ENCODE results near the gene TMEM204. TPM values are rescaled to one million over a fixed set of nuclear protein-coding genes. Genes with fewer than 3 reads are reported as not detected.
A peak's percentile ranks its signal among the peaks of the same experiment; 100 is the strongest.

TMEM204 gene
- total RNA-seq, 1 donor from 2014 or later, result 19.8 TPM

- intact Hi-C loops (cut with DNase I), result loop anchor here (5.0 to 10.0 kb wide), 2 partner anchors 70 to 118 kb away; partner anchors contain the start of genes CRAMP1 and IFT140
- DNase-seq (ENCODE audit: low spot score), result no peak
Observed at GRCh38 chr16:1497014-1497598, 36.4 kb upstream of the TMEM204 start.

- intact Hi-C loops (cut with DNase I), result loop anchor here (5.0 to 10.0 kb wide), 2 partner anchors 68 to 116 kb away; partner anchors contain the start of genes CRAMP1 and IFT140
- no peak for DNase-seq (ENCODE audit: low spot score)
Observed at GRCh38 chr16:1498899-1499676, 34.4 kb upstream of the TMEM204 start.

GRCh38 chr16:1499756-1500464, 33.6 kb upstream of the TMEM204 start:
- no peak for DNase-seq (ENCODE audit: low spot score)
- intact Hi-C loops (cut with DNase I), result loop anchor here (5.0 to 10.0 kb wide), 2 partner anchors 67 to 115 kb away; partner anchors contain the start of genes CRAMP1 and IFT140

GRCh38 chr16:1500465-1501150, 32.9 kb upstream of the TMEM204 start:
- no peak for DNase-seq (ENCODE audit: low spot score)

GRCh38 chr16:1501630-1502029, 31.8 kb upstream of the TMEM204 start:
- no peak for DNase-seq (ENCODE audit: low spot score)

More at GRCh38 chr16:1500465-1501150, 32.9 kb upstream of the TMEM204 start:
- intact Hi-C loops (cut with DNase I), result no loop called here

GRCh38 chr16:1502092-1503004, 31.1 kb upstream of the TMEM204 start:
- no peak for DNase-seq (ENCODE audit: low spot score)
- intact Hi-C loops (cut with DNase I), result no loop called here

More at GRCh38 chr16:1501630-1502029, 31.8 kb upstream of the TMEM204 start:
- intact Hi-C loops (cut with DNase I), result no loop called here

- intact Hi-C loops (cut with DNase I), result no loop called here
- DNase-seq (ENCODE audit: low spot score), result no peak
Observed at GRCh38 chr16:1503110-1503955, 30.1 kb upstream of the TMEM204 start.

- intact Hi-C loops (cut with DNase I), result loop anchor here (5.0 kb wide), 1 partner anchor 47 kb away; no protein-coding TSS in a partner anchor
- DNase-seq (ENCODE audit: low spot score), result no peak
Observed at GRCh38 chr16:1505073-1505844, 28.2 kb upstream of the TMEM204 start.

GRCh38 chr16:1505912-1506311, 27.6 kb upstream of the TMEM204 start:
- intact Hi-C loops (cut with DNase I), result loop anchor here (5.0 kb wide), 1 partner anchor 46 kb away; no protein-coding TSS in a partner anchor
- no peak for DNase-seq (ENCODE audit: low spot score)

- DNase-seq (ENCODE audit: low spot score), result no peak
- intact Hi-C loops (cut with DNase I), result loop anchor here (5.0 kb wide), 1 partner anchor 46 kb away; no protein-coding TSS in a partner anchor
Observed at GRCh38 chr16:1506494-1507213, 26.8 kb upstream of the TMEM204 start.

- intact Hi-C loops (cut with DNase I), result loop anchor here (5.0 kb wide), 1 partner anchor 44 kb away; no protein-coding TSS in a partner anchor
- no peak for DNase-seq (ENCODE audit: low spot score)
Observed at GRCh38 chr16:1508494-1509187, 24.8 kb upstream of the TMEM204 start.

GRCh38 chr16:1509307-1510221, 23.9 kb upstream of the TMEM204 start:
- intact Hi-C loops (cut with DNase I), result loop anchor here (2.0 to 5.0 kb wide), 2 partner anchors 23 to 43 kb away; partner anchors contain the start of gene TMEM204
- DNase-seq (ENCODE audit: low spot score), result peak; percentile 90

GRCh38 chr16:1510272-1510671, 23.2 kb upstream of the TMEM204 start:
- DNase-seq (ENCODE audit: low spot score), result no peak
- intact Hi-C loops (cut with DNase I), result loop anchor here (2.0 kb wide), 1 partner anchor 23 kb away; the partner anchor contains the start of gene TMEM204

GRCh38 chr16:1510941-1511351, 22.5 kb upstream of the TMEM204 start:
- DNase-seq (ENCODE audit: low spot score), result no peak
- intact Hi-C loops (cut with DNase I), result loop anchor here (2.0 kb wide), 1 partner anchor 22 kb away; the partner anchor contains the start of gene TMEM204

Data from cardiac septum (tissue), 1 donor.